GM18909 (cell line): Measurements from ENCODE around the gene FBXO42.

Experiments
- ATAC-seq: cut with Tn5 transposase; IDR thresholded peaks from one replicate; pipeline ENCODE4 v1.9.1; 2021; ENCODE audit warnings: mild to moderate bottlenecking; ENCODE audit not compliant: unreplicated experiment, poor library complexity

Gene FBXO42

DNA sequence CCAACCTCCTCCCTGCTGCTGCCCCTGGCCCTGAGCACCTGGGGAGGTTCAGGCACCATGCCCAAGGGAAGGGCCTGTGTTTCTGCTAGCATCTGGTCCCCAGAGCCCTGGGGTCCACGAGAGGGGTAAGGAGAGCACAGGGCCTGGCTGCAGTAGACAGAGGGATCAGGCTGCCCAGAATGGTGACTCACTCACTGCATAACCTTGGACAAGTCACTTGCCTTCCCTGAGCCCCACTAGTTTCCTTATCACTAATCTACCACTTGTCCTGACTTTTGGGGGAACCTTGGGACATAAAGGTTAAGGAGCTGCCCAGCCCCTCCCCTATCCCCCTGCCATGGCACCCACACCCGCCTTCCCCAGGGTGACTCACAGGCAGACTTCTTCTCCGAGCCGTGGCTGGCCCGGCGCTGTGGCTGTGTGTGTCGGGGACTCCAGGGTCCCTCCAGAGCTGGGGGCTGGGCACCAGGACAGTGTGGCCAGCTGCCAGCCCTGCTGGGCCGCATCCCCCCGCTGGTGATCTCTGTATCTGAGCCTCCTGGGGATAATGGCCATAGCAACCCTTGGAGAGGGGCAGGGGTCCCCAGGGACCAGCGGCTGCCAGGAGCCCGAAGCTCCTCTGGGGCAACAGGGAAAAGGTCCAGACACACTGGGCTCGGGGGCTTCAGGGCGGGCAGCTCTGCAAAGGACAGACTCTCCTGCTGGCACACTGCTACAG is 143.9 kb downstream of the FBXO42 start:
- ATAC-seq, result no peak

DNA sequence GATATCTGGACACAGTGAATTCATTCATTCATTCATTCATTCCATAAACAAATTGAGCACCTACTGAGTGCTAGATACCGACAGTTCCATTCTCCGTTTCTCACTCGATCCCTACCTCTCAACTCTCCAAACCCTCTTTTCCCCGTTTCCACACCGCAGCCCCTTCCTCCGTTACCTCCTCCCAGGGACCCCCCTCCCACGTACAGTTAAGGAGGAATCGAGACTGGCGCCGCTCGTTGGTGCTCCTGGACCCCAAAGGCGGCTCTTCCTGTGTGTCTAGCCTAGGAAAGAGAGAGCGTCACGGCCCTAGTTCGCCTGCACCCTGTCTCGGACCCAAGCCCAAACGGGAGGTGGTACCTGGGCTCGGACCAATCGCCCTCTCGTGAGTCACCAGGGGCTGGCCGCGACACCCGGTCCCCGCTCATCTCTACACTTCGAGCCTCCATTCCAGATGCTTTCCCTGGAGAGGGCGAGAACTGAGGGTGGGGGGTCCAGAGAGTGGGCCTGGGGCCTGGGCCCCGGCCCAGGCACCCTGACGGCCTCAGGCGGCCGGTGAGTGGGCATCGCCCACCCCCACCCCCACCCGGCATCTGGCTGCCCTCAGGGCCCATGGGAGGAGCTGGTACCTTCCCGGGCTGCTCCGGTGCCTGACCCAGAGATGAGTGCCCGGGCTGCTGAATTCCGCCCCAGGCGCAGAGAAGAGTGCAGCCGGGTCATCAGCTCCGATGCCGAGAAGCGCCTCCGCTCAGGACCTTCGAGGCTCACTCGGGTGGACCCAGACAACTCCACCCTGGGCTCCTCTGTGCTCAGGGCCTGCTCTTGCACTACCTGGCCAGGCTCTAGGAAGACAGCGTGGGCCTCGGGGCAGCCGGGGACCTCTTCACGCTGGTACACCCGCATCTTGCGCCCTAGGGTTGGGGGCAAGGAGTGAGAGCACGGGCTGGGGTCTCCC is 144.7 kb downstream of the FBXO42 start:
- no peak for ATAC-seq

DNA sequence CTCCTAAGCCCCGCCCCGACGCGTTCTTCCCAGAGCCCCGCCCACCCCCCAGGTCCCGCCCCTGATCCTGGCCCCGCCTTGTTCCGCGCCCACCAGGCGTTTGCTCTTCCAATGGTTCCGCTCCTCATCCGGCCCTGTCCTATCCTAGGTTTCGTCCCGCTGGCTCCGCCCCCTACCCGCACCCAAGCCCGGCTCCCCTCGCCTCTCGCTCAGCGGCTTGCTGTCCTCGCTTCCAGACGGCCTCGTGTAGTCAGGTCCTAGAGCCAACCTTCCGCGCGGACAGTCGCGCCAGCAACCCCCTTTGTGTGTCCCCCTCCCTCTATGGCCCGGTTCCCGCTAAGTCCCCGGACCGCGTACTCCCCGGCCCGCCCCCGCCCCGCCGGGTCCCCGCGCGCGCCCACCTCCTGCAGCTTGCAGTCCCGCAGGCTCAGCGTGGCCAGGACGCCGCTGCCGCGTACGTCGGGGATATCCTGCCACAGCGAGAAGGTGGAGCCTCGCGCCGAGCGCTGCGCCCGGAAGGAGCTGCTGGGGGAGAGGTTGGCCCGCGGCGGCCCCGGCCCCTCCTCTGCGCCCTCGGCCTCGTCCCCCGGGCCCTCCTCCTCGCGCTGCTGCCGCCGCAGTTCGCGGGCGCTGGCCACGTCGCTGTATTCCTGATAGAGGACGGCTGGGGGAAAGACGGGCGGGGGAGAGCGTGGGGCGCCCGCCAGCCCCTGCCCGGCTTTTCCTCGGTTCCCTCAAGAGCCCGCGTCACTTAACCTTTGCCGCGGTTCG is 145.5 kb downstream of the FBXO42 start:
- peak; percentile 63 for ATAC-seq

DNA sequence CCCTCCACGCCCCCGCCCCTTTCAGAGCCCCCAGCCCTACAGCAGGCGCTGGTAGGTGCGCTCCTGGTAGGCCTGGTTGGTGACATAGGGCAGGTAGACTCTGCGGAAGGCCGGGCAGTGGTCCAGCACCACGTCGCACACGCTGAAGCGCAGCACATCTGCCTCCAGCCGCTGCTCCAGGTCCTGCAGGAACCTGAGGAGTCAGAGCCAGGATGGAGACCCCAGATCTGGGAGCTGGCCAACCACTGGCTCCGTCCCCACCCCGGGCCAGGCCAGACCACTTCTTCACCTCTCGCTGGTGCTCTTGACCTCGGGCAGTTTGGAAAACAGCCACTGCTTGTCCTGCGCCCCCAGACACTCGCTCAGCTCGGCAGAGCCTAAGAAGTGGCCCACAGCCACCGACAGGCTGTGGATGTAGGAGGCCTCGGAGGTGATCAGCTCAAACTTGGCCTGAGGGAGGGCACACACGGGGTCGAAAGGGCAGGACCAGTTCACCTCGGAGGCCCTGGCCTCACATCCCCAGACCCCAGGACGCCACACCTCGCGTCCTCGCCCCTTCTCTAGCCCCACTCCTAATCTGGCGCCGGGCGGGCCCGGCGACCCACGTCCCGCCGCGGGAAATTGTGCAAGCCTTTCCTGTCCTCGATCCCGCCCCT is 146.3 kb downstream of the FBXO42 start:
- peak; percentile 17 for ATAC-seq

DNA sequence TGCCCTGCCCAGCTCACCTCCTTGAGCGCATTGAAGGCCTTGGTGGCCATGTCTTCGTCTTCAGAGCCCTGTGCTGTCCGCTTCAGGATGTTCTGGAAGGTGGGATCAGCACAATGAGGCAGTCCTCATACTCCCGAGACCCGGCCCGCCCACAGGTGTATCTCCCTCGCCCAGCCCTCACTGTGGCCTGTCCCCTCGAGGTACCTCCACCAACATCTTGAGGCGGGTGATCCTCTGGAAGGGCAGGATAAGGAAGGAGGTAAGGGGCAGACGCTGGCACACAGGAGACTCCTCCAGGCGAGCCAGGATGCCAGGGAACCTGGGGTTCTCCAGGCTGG is 147.0 kb downstream of the FBXO42 start:
- ATAC-seq, result no peak

DNA sequence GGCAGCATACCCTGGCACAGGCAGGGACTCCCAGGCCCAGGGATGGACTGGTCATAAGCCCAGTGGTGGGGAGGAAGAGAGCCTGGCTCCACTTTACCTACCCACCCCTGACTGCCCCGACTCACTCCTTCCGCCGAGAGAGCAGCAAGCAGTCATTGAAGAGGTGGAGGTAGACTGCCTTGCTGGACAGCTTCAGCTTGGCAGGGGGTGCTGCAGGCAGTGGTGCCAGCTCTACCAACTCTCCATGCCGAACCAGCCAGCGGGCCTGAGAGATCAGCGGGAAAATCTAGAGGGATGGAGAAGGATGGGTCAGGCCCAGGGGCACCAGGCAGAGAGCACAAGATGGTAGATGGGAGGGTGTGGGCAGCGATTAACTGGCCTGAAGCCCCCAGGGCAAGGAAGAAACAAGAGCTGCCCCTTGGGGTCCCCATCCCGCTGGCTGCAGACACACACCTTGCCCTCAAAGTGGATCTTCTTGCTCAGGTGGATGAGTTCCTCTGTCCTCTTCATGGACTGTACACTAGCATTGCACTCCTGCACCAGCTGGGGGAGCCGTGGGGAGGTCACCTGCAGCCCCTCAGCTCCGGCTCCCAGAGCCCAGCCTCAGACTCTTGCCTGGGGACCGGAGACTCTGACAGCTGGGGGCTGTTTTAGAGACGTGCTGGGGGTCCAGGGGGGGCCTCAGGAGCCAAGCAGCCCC is 147.5 kb downstream of the FBXO42 start:
- no peak for ATAC-seq

DNA sequence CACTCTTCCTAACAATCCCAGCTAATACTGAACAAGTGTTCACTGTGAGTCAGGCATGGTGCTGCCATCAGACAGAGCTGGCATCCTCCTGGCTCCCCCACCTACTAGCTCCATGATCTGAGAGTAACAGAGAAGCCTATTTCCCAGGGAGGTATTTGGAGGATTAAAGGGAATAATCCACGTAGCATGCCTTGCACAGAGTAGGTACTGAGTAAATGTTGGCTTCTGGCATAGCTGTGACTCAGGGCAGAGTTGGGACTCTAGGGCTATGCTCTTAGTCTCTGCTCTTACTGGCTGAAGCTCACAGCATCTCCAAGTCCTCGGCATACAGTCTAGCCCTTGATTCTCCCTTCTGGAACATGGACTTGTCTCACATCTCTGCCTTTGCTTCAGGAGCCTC is 148.1 kb downstream of the FBXO42 start:
- no peak for ATAC-seq

DNA sequence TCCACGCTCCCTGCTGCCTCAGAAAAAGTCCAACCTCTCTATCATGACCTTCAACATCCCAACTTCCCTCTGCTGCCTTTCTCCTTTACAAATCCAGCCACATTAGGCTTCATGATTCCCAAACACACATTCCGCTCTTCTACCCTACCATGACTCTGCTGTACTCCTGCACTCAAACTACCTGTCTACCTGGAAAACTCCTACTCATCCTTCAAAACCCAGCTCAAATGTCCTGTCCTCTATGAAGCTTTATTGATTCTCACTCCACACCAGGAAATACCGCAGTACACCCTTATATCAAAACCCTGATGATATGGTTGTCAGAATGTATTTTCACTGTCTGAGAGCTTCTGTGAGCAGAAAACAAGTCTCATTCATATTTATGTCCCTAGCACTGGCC is 148.7 kb downstream of the FBXO42 start:
- no peak for ATAC-seq

DNA sequence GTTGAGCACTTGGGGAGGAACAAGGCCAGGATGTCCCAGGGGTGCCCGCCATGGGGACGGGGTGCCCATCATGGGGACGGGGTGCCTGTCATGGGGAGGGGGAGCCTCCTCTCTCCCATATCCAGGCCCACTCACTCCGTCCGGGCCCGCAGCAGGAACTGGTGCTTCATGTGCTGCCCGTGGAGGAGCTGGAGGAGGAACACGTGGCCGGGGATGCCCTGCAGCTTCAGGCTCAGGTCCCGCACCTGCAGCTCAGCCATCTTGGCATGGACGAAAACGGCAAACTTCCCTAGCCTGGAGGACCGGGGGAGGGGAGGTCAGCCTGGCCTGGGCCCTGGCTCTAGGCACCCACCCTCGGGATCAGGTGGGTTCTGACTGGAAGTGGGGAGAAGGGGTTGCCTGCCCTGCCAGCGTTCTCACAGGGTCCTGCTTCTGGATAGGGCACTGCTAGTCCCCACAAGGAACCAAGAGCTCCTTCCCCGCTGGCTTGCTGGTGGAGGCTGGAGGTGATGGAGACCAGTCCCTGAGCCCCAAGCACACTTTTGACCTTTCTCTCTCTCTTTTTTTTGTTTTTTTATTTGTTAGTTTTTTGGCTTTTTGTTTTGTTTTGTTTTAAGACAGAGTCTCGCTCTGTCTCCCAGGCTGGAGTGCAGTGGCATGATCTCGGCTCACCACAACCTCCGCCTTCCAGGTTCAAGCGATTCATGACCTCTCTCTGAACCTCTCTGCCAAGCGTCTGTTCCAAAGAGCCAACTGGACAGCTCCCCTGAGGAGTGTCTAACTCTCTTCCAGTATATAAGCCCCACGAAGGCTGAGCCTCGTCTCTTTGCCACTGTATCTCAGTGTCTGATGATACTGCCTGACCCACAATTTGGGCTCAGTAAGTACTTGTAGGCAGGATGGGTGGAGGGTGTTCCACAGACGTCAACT is 149.7 kb downstream of the FBXO42 start:
- ATAC-seq, result no peak

DNA sequence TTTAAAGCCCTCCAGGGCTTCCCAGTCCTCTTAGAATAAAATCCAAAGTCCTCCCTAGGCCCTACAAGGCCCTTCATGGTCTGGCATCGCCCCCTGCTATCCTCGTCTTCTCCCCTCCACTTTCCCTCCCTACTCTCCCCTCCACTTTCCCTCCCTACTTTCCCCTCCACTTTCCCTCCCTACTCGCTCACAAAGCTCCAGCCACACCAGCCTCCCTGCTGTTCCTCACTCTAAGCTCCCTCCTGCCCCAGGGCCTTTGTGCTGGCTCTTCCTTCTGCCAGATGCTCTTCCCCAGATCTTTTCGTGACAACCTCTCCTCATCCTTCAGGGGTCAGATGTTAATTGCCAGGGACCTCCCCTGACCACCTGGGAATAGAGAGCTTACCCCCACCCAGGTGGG is 152.6 kb downstream of the FBXO42 start:
- no peak for ATAC-seq

DNA sequence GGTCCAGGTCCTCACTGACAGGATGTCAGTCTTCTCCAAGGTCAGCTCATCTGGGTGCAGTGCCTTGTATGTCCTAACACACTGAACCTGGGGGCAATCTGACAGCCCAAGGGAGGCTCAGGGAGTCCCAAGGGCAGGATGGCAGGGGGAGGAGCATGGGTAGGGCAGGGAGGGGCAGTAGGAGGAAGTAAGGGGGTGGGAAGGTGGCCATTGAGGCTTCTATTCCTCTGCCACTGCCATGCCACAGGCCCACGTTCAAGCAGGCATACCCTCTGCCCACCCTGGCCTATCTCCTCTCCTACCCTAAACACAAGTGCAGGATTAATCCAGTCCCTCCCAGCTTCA is 153.2 kb downstream of the FBXO42 start:
- ATAC-seq, result no peak

DNA sequence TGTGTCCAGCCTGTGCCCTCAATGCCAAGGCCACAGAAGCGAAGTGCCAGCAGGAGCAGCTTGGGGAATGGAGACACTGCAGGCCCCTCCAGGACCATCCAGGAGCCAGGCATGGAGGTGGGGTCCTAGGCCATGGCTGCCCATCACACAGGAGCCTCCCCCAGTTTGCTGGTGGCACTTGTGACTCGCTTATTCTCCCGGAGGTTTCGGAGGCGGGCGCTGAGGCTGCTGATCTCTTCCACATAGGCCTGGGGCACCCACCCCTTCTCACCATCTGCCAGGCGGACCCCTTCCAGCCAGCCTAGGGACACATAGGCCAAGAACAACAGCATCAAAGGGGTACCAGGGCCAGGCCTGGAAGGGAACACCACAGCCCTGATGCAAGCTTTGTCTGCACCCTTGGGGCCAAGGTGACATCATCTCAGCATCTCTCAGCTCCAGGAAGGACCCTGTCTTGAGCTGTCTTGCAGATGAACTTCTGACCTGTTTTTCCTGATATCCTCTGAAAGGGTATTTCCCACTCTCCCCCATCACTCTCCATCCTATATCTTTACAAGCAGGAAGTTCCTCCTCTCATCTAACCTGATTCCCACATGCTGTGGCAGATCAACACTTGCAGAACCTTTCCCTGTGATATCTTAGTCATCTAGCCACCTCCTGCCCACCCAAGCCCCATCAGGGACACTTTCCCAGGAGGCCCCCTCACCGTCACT is 153.7 kb downstream of the FBXO42 start:
- ATAC-seq, result no peak

DNA sequence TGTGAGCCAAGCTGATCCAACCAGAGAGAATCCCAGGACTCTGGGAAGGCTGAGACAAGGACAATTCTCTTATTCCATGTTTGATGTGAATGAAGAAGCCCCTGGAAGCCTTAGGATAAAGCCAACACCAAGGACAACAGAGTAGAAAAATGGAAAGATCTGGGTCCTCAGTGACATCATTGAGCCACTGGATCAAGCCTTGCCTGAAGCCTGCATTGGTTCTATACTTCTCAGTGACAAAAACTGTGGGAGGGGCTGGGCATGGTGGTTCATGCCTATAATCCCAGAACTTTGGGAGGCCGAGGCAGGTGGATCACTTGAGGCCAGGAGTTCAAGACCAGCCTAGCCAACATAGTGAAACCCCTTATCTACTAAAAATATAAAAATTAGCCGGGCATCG is 155.4 kb downstream of the FBXO42 start:
- no peak for ATAC-seq
